Femur (tissue), 1 donor: ENCODE data around the gene TET3.
"Not testable (repeated sequence)": the region's sequence is repeated elsewhere in the genome, so short reads cannot be mapped to it uniquely, and the experiment has no call there.

Experiments
- DNase-seq: peaks from one replicate; pipeline ENCODE4 v3.0.0-alpha.2; 2017

TET3 gene

DNA sequence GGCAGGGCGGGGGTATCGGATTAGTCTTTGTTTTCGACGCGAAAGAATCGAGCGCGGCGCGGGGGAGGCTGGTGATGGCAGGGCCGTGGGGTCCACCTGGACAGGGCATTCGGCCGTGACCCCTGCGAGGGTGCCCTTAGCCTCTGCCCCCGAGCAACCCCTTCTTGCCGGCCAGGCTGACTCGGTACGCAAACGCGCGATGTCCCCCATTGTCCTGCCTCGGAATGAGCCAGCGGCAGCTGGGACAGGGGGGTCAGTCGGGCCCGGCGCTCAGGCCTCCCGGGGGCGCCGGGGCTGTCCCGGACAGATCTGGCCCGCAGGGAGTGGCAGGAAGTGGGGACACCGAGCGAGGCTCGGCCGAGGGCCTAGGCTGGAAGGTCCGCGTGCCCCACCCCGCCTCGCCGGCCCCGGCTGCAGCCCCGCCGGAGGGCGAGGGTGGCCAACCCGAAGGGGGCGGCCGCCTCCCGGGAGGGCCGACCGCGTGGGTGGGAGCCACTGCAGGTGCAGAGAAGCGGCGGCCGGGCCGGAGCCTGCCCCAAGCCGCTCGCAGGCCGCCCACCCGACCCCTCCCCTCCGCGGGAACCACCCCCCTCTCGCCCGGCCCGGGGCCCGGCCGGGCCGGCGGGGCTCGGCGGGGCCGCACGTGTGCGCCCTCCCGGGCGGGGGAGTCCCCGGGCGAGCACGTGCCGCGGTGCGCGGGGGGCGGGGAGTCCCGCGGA, at the start of gene TET3:
Gene TET3 (plus strand): TSS at position 708 of the 719 bp plus-strand sequence. CDS start 1,494 bp downstream, outside the sequence.
- DNase-seq, result peak; percentile 59

- no peak for DNase-seq
Observed at GRCh38 chr2:73935641-73936040, 49.1 kb upstream of the TET3 start.

- DNase-seq, result no peak
Observed at GRCh38 chr2:73937103-73937885, 47.4 kb upstream of the TET3 start.

GRCh38 chr2:73937899-73938298, 46.8 kb upstream of the TET3 start:
- DNase-seq, result no peak

GRCh38 chr2:73938718-73939352, 45.9 kb upstream of the TET3 start:
- DNase-seq, result no peak

DNA sequence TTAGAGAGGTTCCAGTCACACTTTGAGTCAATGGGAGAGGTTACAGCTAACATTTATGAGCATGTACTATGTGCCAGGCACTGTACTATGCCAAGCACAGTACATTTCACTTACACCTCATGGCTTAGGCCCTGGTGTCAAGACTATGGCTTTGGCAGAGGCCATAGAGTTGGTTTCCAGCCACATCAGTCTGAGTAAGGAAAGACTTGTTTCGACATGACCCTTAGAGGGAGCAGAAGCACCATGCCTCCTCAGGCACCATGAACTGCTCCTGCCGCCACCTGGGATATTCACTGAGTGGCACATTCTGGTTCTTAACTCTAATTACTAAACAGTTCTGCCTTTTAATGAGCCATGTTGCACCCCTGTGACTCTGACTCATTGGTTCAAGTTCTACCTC, 45.3 kb upstream of the TET3 start:
- DNase-seq, result no peak

GRCh38 chr2:73940066-73940465, 44.6 kb upstream of the TET3 start:
- not testable (repeated sequence) for DNase-seq

GRCh38 chr2:73942664-73943063, 42.0 kb upstream of the TET3 start:
- no peak for DNase-seq

GRCh38 chr2:73944714-73945113, 40.0 kb upstream of the TET3 start:
- DNase-seq, result no peak

DNA sequence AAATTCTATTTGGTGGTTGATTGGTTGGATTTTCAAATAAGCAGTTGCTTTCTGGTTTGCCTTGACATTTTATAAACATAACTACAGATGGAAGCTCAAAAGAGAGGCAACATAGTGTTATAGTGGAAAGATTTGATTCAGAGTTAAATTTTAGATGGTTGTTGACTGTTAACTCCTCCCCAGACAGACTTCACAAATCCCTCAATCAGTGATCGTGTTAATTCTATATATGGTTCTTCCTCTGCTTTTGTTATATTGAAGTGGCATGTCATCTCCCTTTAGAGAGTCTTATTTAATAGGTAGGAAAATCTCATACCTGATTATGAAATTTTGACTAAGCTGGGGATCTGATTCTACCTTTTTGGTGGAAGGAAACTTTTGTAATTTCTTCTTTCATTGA, 38.5 kb upstream of the TET3 start:
- no peak for DNase-seq

DNA sequence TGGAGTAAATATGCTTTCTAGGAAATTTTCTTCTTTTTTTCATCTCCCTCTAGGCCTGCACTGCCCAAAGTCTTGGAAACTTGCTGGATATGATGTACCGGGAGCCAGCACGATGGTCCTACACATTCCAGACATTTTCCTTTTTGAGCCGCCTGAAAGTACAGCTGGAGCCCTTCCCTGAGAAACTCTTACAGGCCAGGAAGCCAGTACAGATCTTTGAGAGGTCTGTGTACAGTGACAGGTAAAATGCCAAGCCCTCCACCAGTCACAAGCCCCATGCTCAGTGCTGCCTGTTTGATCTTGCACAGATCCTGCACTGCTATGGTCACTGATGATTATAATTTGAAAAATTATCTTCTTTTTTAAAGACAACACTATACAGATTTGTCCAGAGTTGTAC, 38.0 kb upstream of the TET3 start:
- no peak for DNase-seq

DNA sequence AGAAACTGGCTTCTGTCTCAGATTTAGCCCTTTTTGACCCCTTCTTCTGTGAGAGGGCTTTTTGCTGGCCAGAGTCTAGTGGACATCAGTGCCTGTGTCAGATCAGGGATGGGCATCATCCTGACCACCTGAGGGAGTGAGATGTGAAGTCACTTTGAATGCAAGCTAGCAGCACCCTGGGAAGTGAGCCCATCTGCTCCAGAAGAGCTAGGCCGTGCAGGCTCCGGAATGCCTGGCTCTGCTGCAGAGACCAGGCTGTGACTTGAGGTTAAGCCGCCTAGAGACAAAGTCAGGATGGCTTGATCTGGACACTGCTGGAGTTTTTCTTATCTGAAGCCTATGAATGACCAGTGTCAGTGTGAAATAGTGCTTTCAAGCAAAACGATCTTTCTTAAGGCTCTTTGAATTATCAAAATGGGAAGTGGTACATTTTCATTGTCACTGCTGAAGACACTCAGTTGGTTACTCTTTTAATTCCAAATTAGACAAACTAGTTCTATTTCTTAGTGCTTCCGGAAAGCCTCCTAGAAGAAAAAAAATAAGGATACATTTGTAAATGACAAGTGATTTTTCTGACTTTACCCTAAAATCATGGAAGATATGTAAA, 37.2 kb upstream of the TET3 start:
- DNase-seq, result no peak

DNA sequence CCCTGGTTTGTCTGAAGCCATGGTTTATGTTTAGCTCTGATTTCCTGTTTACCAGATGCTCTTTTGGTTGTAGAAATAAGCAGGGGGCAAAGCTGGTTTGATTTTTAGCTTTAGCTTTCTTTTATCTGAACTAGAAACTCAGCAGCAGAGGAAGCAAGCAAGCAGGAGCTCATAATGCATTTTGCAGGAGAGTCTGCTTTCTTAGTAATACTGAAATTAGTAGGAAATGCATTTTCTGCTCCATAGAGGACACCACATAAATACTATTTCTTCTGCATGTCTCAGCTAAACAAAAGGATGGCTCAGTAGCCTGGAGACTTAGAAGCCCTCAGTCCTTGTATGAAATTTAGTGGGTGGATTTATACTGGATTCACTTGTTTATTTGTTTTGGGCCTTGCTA, 34.9 kb upstream of the TET3 start:
- DNase-seq, result no peak

GRCh38 chr2:73952499-73953446, 31.9 kb upstream of the TET3 start:
- no peak for DNase-seq

GRCh38 chr2:73956218-73956865, 28.4 kb upstream of the TET3 start:
- DNase-seq, result no peak

GRCh38 chr2:73961274-73961673, 23.4 kb upstream of the TET3 start:
- DNase-seq, result no peak

- no peak for DNase-seq
Observed at GRCh38 chr2:73961823-73962615, 22.7 kb upstream of the TET3 start.

GRCh38 chr2:73962798-73963197, 21.9 kb upstream of the TET3 start:
- no peak for DNase-seq

DNA sequence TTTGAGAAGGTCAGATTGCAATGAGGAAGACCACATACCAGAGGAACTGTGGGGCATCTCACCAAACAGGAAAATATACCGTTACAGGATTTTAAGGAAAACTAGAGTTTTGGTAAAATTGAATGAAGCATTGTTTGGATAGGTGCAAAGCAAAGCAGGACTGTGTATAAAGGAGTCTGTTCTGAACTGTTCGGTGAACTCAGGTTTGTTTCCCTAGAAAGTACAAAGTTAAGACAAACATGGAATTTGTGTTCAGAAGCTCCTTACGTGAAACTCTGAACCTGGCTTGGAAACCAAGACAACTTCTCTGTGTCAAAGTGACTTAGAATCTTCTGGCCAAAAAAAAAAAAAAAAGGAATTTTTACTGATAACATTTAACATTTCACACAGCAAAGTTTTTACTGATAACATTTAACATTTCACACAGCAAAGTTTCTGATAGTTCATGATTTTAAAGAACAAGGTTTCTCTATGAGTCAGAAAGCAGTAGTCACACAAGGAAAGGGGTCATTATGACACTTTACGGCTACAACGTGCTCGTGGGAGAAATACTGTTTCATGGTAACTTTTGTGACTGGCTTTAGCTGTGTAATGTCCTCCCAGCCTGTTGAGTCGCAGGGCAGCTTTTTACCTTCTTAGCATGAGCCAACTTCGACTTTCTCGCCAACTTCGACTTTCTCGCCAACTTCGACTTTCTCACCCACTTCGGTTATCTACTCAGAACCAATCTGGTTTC, 21.2 kb upstream of the TET3 start:
- DNase-seq, result no peak

GRCh38 chr2:73964223-73964622, 20.5 kb upstream of the TET3 start:
- DNase-seq, result no peak
